Smooth muscle cell of the brain vasculature (primary cell): ENCODE results near the gene RLN2.
"Not testable (repeated sequence)": the region's sequence is repeated elsewhere in the genome, so short reads cannot be mapped to it uniquely, and the experiment has no call there.

Source experiments
- DNase-seq: peaks from one replicate; pipeline ENCODE4 v3.0.0-alpha.2; 2012; ENCODE audit warnings: low read depth, low spot score

Gene RLN2, protein sequence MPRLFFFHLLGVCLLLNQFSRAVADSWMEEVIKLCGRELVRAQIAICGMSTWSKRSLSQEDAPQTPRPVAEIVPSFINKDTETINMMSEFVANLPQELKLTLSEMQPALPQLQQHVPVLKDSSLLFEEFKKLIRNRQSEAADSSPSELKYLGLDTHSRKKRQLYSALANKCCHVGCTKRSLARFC

DNA sequence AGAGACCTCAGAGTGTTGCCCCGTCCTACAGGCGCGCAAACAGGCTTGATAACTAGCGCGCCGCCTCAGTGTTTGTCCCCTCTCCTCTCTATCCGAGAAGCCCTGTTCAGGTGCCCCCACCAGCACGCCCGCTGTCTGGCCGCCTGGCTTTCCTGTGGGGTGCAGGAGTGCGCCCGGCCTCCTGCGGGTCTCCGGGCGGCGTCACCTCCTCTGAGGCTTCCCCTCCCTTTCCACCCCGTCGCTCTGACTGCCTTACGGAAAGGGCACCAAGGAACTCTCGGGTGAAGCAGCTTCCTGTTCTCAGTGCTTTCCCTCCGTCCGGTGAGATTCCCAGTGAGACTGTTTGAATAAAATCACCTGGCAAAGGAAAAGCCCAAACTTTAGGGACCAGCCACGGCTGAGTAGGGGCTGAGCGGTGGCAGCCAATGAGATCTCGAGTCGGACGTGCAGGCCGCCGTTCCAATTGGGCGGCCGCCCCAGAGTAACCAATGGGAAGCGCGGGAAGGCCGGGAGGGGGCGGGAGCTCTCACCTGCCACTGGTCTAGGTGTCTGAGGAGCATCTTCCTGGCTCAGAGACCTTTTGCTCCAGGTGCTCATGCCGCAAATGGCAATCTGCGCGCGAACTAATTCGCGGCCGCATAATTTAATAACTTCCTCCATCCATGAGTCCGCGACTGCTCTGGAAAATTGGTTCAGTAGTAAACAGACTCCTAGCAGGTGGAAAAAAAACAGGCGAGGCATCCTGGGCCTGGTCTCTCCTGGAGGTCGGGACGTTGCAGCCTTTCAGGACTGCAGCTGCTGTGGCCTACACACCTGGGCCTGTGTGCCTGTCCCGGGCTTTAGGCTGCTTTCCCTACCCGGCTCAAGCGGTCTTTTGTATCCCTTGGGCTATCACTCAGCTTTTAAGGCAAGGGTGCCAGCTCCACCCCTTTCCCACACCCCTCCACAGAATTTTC is at the start of gene RLN2:
Gene RLN2, minus strand, starts transcription at position 877 of the 956 bp plus-strand sequence. Its CDS starts 136 bp downstream, at position 741.
- not testable (repeated sequence) for DNase-seq

DNA sequence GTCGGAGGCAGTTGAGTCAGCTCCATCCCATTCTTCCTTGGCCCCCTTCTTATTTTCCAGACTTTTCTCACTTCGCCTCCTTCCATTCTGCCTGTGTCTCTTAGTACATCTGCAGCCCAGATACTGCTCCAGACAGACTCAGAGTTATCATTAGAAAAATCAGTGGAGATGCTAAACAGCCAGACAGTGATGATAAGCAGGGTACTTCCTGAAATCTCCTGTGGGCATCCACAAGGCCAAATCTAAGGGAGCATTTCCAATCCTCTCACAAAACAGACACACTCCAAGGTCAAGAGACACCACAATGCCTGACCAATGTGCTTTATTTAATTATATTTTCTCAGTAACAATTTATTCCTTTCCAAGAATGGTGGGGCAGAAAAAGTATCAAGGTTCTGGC is 49.7 kb upstream of the RLN2 start:
- DNase-seq = no peak

DNA sequence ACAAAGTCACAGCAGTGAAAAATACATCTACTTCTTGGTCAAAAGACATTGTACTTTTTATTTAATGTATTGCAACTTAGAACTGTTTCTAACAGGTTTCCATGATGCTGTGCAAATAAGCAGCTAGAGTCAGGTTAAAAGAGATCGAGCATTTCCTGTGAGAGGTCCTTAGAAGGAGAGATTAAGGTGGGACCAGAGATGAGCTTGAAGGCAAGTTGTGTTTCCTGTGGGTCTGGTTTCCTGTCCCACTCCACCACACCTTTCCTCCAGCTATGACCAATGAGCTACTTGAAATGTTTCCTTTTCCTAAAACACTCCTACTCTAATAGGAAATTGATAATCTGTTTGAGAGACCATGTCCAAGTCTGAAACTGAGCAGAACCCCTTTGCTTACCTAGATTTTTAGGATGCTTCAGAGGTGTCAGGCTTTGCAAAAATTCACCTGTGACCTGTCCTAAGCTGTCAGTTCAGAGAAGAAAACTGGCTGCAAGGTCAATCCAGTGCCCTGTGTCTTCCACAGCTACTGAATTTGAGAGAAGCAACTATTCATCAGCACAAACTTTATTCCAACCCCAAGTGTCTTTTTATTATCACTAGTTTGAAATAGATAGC is 48.2 kb upstream of the RLN2 start:
- DNase-seq = no peak

DNA sequence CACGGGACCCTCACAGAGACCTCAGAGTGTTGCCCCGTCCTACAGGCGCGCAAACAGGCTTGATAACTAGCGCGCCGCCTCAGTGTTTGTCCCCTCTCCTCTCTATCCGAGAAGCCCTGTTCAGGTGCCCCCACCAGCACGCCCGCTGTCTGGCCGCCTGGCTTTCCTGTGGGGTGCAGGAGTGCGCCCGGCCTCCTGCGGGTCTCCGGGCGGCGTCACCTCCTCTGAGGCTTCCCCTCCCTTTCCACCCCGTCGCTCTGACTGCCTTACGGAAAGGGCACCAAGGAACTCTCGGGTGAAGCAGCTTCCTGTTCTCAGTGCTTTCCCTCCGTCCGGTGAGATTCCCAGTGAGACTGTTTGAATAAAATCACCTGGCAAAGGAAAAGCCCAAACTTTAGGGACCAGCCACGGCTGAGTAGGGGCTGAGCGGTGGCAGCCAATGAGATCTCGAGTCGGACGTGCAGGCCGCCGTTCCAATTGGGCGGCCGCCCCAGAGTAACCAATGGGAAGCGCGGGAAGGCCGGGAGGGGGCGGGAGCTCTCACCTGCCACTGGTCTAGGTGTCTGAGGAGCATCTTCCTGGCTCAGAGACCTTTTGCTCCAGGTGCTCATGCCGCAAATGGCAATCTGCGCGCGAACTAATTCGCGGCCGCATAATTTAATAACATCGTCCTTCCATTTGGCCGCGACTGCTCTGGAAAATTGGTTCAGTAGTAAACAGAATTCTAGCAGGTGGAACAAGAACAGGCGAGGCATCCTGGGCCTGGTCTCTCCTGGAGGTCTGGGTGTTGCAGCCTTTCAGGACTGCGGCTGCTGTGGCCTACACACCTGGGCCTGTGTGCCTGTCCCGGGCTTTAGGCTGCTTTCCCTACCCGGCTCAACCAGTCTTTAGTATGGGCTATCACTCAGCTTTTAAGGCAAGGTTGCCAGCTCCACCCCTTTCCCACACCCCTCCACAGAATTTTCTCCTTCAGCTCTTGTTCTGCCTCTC is 34.8 kb upstream of the RLN2 start, which contains the start of gene RLN1:
Gene RLN1, minus strand, starts transcription at position 885 of the 990 bp plus-strand sequence. Its CDS starts 130 bp downstream, at position 755.
- not testable (repeated sequence) for DNase-seq

DNA sequence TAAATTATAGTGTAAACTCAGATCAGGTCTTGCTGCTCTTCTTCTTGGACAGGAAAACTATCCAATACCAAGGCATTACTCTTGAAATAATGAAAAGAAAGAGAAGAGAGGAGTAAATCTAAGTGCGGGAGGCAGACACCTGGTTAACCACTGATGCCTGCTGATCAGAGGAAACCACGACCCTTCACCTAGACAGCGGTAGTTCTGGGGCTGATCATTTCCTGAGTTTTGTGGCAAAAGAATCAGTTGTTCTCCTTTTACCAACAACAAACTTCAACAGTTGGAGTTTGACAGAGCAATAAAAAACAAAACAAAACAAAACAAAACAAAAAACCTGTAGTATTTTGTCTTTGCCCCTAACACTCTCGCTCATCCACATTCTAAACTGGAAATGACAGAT is 32.2 kb upstream of the RLN2 start:
- DNase-seq = no peak

DNA sequence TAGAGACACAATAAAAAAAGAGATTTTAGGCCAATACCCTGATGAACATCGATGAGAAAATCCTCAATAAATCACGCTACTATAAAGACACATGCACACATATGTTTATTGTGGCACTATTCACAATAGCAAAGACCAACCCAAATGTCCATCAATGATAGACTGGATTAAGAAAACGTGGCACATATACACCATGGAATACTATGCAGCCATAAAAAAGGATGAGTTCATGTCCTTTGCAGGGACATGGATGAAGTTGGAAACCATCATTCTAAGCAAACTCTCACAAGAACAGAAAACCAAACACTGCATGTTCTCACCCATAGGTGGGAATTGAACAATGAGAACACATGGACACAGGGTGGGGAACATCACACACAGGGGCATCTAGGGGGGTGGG is 26.8 kb upstream of the RLN2 start:
- DNase-seq = not testable (repeated sequence)

DNA sequence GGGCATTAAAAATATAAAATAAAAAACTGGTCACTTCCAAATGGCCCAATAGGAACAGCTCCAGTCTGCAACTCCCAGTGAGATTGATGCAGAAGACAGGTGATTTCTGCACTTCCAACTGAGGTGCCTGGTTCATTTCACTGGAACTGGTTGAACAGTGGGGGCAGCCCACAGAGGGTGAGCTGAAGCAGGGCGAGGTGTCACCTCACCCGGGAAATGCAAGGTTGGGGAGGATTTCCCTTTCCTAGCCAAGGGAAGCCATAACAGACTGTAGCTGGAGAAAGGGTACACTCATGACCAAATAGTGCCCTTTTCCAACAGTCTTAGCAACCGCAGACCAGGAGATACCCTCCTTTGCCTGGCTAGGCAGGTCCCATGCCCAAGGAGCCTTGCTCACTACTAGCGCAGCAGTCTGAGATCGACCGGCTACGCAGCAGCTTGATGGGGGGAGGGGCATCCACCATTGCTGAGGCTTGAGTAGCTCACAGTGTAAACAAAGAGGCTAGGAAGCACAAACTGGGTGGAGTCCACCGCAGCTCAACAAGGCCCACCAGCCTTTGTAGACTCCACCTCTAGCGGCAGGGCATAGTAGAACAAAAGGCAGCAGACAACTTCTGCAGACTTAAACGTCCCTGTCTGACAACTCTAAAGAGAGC is 22.5 kb upstream of the RLN2 start:
- no peak for DNase-seq

DNA sequence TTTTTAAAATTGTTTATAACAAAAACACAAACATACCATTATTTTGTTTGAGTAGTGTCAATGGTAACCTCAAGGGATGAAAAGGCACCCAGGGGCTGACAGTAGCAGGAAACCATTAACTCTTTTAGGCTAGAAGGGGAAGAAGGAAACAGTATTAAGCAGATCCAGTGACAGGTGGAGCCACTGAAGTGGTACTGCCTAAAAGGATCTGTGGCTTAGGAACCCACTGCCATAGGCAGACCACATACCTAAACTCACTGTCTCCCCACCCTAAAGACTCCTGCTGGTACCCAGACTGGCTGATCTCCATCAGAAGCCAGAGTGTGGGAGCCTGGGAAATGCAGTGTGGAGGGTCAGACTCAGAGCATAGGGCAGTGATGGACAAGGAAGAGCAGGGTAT is 21.7 kb upstream of the RLN2 start:
- DNase-seq = no peak

DNA sequence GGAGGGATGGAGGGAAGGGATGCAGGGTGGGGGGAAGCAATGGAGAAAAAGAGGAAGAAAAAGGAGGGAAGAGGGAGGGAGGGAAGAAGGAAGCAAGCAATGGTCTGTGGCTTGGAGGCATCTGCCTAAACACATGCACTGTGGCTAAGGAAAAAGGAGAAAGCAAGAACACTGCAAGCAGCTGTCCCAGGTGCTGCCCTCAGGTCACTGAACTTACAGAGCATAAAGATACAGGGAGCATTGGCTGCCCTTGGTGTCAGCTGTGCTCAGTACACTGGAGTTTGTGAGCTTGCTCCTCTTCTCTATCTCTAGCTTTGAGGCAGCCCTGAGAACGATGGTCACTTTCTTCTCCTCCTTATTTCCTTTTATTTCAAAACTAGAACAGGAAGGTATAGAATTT is 17.1 kb upstream of the RLN2 start:
- not testable (repeated sequence) for DNase-seq

DNA sequence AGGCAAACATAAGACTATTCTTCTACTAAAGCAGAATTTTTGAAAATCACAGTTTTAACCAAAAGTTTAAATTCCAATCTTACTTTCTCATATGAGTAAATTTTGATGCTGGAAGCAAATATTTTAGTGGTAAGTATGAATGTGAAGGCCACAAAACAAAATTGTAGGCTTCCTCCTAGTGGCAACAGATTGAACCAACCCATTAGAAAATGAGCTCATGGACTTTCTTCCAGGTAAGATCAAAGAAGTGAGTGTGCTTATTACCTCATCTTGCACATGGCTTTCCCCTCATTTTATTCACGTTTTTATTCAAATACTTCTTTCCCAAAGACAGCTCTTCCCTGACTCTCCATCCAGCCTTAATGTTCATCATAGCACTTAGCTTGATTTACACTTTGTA is 16.5 kb upstream of the RLN2 start:
- no peak for DNase-seq

DNA sequence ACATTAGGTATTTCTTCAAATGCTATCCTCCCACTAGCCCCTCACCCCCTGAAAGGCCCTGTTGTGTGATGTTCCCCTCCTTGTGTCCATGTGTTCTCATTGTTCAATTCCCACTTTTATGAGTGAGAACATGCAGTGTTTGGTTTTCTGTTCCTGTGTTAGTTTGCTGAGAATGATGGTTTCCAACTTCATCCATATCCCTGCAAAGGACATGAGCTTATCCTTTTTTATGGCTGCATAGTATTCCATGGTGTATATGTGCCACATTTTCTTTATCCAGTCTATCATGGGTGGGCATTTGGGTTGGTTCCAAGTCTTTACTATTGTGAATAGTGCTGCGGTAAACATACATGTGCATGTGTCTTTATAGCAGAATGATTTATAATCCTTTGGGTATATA is 11.9 kb upstream of the RLN2 start:
- not testable (repeated sequence) for DNase-seq

DNA sequence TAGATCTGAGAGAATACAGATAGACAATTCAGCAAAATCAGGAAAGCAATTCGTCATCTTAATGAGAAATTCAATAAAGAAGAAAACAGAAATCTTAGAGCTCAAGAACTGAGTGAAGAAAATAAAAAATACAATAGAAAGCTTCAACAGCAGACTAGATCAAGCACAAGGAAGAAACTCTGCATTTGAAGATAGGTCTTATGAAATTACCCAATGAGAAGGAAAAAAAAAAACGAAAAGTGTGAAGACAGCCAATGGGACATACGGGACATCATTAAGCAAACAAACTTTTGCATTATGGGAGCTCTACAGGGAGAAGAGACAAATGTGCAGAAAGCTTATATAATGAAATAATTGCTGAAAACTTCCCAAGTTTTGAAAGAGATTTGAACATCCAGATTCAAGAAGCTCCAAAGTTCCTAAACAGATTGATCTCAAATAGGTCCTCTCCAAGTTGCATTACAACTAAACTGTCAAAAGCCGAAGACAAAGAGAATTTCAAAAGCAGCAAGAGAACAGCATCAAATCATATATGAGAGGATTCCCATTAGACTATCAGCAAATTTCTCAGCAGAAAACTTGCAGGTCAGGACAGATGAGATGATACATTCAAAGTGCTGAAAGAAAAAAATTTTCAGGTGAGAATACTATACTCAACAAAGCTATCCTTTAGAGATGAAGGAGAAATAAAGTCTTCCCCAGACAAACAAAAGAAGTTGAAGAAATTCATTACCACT is 10.8 kb upstream of the RLN2 start:
- DNase-seq = no peak

DNA sequence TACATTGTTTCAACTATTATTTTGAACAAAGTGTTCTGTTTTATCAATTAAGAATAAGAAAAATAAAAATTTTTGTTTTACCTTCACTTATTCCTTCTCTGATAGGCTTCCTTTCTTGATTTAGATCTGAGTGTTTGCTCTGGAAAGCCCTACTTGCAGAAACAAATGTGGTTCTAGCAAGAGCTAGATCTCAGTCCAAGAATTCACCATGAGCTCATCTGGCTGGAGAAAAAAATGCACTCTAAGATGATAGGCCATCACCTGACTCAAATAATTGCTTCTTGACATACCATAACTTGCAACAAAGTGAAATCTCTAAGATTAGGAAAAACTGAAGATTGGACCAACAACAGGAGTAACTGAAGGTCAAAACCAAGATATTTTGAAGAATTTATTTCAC is 6.3 kb upstream of the RLN2 start:
- DNase-seq = no peak

DNA sequence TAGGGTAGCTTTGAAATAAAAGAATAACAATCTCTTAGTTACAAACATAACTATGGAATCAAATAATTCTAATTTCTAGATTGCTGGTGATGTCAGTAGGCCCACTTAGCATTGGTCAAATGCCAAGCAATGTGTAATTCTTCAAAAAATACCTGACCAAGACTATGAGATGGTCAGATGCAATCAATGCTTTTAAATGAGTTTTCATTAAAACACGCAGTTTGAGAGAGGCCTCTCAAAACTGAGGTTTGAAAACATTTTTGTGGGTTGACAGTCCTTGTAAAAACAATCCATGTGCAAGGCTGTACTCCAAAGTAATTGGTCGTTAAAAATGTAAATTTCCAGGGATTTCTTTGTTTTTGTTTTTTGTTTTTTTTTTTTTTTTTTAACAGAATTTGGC is 1.2 kb upstream of the RLN2 start:
- no peak for DNase-seq

DNA sequence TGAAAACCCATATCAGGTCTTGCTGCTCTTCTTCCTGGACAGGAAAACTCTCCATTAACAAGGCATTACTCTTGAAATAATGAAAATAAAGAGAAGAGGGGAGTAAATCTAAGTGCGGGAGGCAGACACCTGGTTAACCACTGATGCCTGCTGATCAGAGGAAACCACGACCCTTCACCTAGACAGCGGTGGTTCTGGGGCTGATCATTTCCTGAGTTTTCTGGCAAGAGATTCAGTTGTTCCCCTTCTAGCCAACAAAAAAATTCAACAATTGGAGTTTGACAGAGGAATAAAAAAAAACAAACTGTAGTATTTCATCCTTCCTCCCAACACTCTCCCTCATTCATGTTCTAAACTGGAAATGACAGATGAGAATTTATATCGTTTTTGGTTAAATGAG is 3.0 kb downstream of the RLN2 start:
- DNase-seq = no peak

DNA sequence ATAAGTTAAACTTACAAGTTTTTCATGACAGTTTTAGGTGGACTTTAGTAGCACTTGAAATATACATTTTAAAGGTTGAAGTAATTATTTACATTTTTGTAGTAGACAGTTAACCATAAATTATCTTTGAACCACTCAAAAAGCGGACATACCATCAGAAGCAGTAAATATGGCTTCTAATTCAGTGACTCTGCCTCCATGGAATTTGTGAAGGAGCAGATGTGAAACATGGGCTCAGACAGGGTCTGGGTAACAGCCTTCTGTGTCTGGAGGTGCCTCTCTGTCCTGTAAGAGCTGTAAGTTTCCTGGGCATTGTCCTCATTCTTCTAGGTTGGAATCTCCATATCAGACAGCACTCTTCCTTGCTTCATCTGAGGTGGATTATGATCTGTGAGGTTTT is 12.4 kb downstream of the RLN2 start:
- no peak for DNase-seq

DNA sequence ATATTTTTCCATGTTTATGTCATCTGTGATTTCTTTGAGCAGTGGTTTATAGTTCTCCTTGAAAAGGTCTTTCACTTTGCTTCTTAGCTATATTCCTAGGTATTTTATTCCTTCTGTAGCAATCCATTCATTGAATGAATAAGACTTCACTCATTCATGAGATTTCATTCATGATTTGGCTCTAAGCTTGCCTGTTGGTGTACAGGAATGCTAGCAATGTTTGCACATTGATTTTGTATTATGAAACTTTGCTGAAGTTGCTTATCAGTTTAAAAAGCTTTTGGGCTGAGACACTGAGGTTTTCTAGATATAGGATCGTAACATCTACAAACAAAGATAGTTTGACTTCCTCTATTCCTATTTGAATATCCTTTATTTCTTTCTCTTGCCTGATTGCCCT is 15.9 kb downstream of the RLN2 start:
- no peak for DNase-seq

DNA sequence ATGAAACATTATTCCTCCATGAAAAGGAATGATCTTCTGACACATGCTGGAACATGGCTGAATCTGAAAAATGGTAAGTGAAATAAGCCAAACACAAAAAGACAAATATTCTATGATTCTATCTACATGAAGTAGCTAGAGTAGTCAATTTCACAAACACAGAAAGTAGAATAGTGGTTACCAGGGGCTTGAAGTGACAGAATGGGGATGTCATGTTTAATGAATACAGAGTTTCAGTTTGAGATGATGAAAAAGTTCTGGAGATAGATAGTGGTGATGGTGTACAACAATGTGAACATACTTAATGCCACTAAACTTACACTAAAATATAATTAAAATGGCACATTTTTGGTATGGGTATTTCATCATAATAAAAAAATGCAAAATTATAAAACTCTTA is 18.3 kb downstream of the RLN2 start:
- DNase-seq = no peak

DNA sequence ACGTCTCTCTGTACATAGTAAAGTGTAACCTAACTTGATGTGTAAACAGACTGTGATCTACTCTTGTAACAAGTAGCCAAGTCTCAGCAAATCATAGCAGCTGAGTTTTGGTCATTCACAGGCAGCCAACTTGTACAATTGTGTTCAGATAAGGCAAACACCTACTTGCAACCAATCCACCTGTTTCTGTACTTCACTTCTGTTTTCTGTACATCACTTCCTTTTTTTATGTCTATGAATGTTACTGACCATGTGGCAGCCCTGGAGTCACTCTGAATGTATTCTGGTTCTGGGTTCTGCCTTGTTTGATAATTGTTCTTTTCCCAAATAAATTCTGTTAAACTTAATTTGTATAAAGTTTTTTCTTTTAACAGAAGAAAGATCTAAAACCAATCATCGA is 26.0 kb downstream of the RLN2 start:
- DNase-seq = no peak

DNA sequence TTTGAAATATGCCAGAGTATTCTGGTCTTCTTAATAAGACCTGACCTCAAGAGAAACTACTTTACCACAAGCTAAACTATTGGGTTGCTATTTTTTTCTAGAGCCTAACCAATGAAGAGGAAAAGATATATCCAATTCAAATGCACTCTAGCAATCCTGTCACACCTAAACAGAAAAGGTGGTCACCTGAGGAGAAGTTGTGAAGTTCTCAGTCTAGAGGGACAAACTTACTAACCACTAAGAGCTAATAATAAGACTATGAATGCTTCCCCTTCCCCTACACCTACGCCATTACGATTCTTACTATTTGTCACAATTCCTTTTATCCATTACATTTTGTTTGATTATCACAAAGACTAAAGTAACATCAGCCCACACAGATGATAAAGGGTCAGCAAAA is 29.7 kb downstream of the RLN2 start:
- DNase-seq = no peak
